H9 (cell line): ENCODE measurements around the gene PPFIBP1. TPM values are rescaled to one million over a fixed set of nuclear protein-coding genes. Genes with fewer than 3 reads are reported as not detected.

Experiments
- DNase-seq: peaks from one replicate; pipeline ENCODE4 v3.0.0-alpha.2; 2017
- H2AFZ ChIP-seq: one replicate; pipeline ENCODE4 v1.6.1; 2013; ENCODE audit warnings: mild to moderate bottlenecking, low read length, control low read depth, moderate library complexity
- H2AK5ac ChIP-seq: 2 replicates; pipeline ENCODE4 v1.6.1; 2013; ENCODE audit warnings: low read length, control low read depth, mixed read lengths; ENCODE audit not compliant: insufficient read length
- H2BK120ac ChIP-seq: one replicate; pipeline ENCODE4 v1.6.1; 2013; ENCODE audit warnings: low read depth, mild to moderate bottlenecking, low read length, control low read depth, inconsistent platforms; ENCODE audit not compliant: poor library complexity, severe bottlenecking
- H2BK12ac ChIP-seq: 2 replicates; pipeline ENCODE4 v1.6.1; 2013; ENCODE audit warnings: low read length, control low read depth, mixed read lengths, low read depth; ENCODE audit not compliant: insufficient read length
- H2BK15ac ChIP-seq: 2 replicates; pipeline ENCODE4 v1.6.1; 2013; ENCODE audit warnings: low read depth, low read length, control low read depth
- H2BK20ac ChIP-seq: one replicate; pipeline ENCODE4 v1.6.1; 2013; ENCODE audit warnings: low read depth, mild to moderate bottlenecking, low read length, control low read depth, inconsistent platforms; ENCODE audit not compliant: poor library complexity, severe bottlenecking
- H2BK5ac ChIP-seq: 2 replicates; pipeline ENCODE4 v1.6.1; 2013; ENCODE audit warnings: low read length, control low read depth, mixed read lengths; ENCODE audit not compliant: insufficient read length
- H3K14ac ChIP-seq: 2 replicates; pipeline ENCODE4 v1.6.1; 2013; ENCODE audit warnings: low read length, control low read depth; ENCODE audit not compliant: insufficient read depth
- H3K18ac ChIP-seq: 2 replicates; pipeline ENCODE4 v1.6.1; 2013; ENCODE audit warnings: low read depth, mild to moderate bottlenecking, mixed read lengths, low read length, control low read depth; ENCODE audit not compliant: insufficient read length
- H3K23ac ChIP-seq: 2 replicates; pipeline ENCODE4 v1.6.1; 2013; ENCODE audit warnings: low read length, control low read depth, mixed read lengths, low read depth; ENCODE audit not compliant: insufficient read length
- H3K23me2 ChIP-seq: 2 replicates; pipeline ENCODE4 v1.6.1; 2013; ENCODE audit warnings: low read depth, mild to moderate bottlenecking, mixed read lengths, low read length, control low read depth; ENCODE audit not compliant: insufficient read length, poor library complexity, severe bottlenecking
- H3K27ac ChIP-seq: 2 replicates; pipeline ENCODE4 v1.5.1; 2013; ENCODE audit warnings: low read length, control low read depth, mixed read lengths, low read depth; ENCODE audit not compliant: insufficient read length
- H3K27me3 ChIP-seq: 2 replicates; pipeline ENCODE4 v1.6.1; 2013; ENCODE audit warnings: low read length, control low read depth, inconsistent platforms; ENCODE audit not compliant: insufficient read depth
- H3K4ac ChIP-seq: 2 replicates; pipeline ENCODE4 v1.6.1; 2013; ENCODE audit warnings: low read depth, mild to moderate bottlenecking, control low read depth, inconsistent platforms, low read length, moderate library complexity
- H3K4me1 ChIP-seq: 2 replicates; pipeline ENCODE4 v1.6.1; 2013; ENCODE audit warnings: low read length, control low read depth, inconsistent platforms; ENCODE audit not compliant: insufficient read depth
- H3K4me2 ChIP-seq: 2 replicates; pipeline ENCODE4 v1.6.1; 2013; ENCODE audit warnings: low read length, control low read depth, mixed read lengths; ENCODE audit not compliant: insufficient read length, insufficient read depth
- H3K56ac ChIP-seq: 2 replicates; pipeline ENCODE4 v1.6.1; 2013; ENCODE audit warnings: low read depth, mild to moderate bottlenecking, mixed read lengths, low read length, control low read depth; ENCODE audit not compliant: insufficient read length
- H3K79me1 ChIP-seq: 2 replicates; pipeline ENCODE4 v1.6.1; 2013; ENCODE audit warnings: low read depth, mild to moderate bottlenecking, moderate library complexity, low read length, control low read depth, inconsistent platforms; ENCODE audit not compliant: insufficient read depth, poor library complexity, severe bottlenecking
- H3K79me2 ChIP-seq: 2 replicates; pipeline ENCODE4 v1.6.1; 2013; ENCODE audit warnings: low read length, control low read depth, inconsistent platforms; ENCODE audit not compliant: insufficient read depth
- H3K9ac ChIP-seq: 2 replicates; pipeline ENCODE4 v1.6.1; 2013; ENCODE audit warnings: low read length, control low read depth, mixed read lengths; ENCODE audit not compliant: insufficient read length; ENCODE audit errors: extremely low read depth
- H3K9me3 ChIP-seq: one replicate; pipeline ENCODE4 v1.6.1; 2013; ENCODE audit warnings: low read depth, low read length, inconsistent platforms; ENCODE audit not compliant: control insufficient read depth
- H3T11ph ChIP-seq: one replicate; pipeline ENCODE4 v1.6.1; 2013; ENCODE audit warnings: mild to moderate bottlenecking, low read length, control low read depth, inconsistent platforms
- H4K20me1 ChIP-seq: one replicate; pipeline ENCODE4 v1.6.1; 2013; ENCODE audit not compliant: control insufficient read depth, insufficient read length, insufficient read depth
- H4K5ac ChIP-seq: 2 replicates; pipeline ENCODE4 v1.6.1; 2013; ENCODE audit warnings: low read depth, mild to moderate bottlenecking, mixed read lengths, low read length, control low read depth; ENCODE audit not compliant: insufficient read length
- H4K8ac ChIP-seq: replicated peaks from 2 replicates; pipeline ENCODE4 v1.6.1; 2013; ENCODE audit warnings: low read length, control low read depth, mixed read lengths, low read depth; ENCODE audit not compliant: insufficient read length
- H4K91ac ChIP-seq: 2 replicates; pipeline ENCODE4 v1.6.1; 2013; ENCODE audit warnings: low read depth, mild to moderate bottlenecking, moderate library complexity, mixed read lengths, low read length, control low read depth; ENCODE audit not compliant: insufficient read length
- H3K27ac Mint-ChIP-seq, 3 experiments: 2 replicates in 2 of 3; 3 replicates in 1 of 3; pipeline ENCODE4 v1.8.0; 2020 to 2021; ENCODE audit warnings: mixed read lengths in 3 of 3, mild to moderate bottlenecking in 1 of 3, moderate library complexity in 1 of 3
- H3K27me3 Mint-ChIP-seq: 2 replicates; pipeline ENCODE4 v1.8.0; 2021; ENCODE audit warnings: low read depth, mild to moderate bottlenecking, moderate library complexity, mixed read lengths
- H3K36me3 Mint-ChIP-seq, 3 experiments: 2 replicates in 2 of 3; 3 replicates in 1 of 3; pipeline ENCODE4 v1.8.0; 2020 to 2021; ENCODE audit warnings: low read depth in 3 of 3, mixed read lengths in 3 of 3; ENCODE audit not compliant: insufficient read depth in 1 of 3
- H3K4me1 Mint-ChIP-seq, 2 experiments: 2 replicates each; pipeline ENCODE4 v1.8.0; 2020; ENCODE audit warnings: mixed read lengths in 2 of 2
- H3K4me3 Mint-ChIP-seq, 2 experiments: 2 replicates in 1 of 2; 3 replicates in 1 of 2; pipeline ENCODE4 v1.8.0; 2020 to 2021; ENCODE audit warnings: mild to moderate bottlenecking in 2 of 2, mixed read lengths in 2 of 2, moderate library complexity in 1 of 2
- H3K9me3 Mint-ChIP-seq, 2 experiments: 2 replicates in 1 of 2; 3 replicates in 1 of 2; pipeline ENCODE4 v1.8.0; 2020; ENCODE audit warnings: mild to moderate bottlenecking in 2 of 2, mixed read lengths in 2 of 2, moderate library complexity in 1 of 2
- CTCF ChIP-seq: fragments of 200-600 bp; sonication (generic); conservative IDR thresholded peaks from 3 replicates; pipeline ENCODE4 v1.8.0; 2021; ENCODE audit warnings: antibody characterized with exemption, mild to moderate bottlenecking
- WGBS: extraction: QIAGEN DNeasy Blood & Tissue Kit; methylation state at CpG from one replicate; pipeline ENCODE4 v1.1.7; 2013; ENCODE audit warnings: missing lambda C conversion rate, low lambda C conversion rate, mixed read lengths; ENCODE audit not compliant: insufficient read length; ENCODE audit errors: extremely low coverage; 5-methylcytosine and 5-hydroxymethylcytosine counted together
- total RNA-seq: library from RNA; stranded (reverse); gene quantifications from 2 replicates; pipeline ENCODE4 v1.2.1, GENCODE V29; 2021

The PPFIBP1 gene
- total RNA-seq, 1 experiment from 2014 or later: 29.2 TPM

GRCh38 chr12:27551172-27551840 lies 27.3 kb downstream of the PPFIBP1 start:
- Histone ChIP-seq H3K18ac (no peak overlapping the region), H3K79me1 (no peaks in the 10 kb centered on the region), H4K8ac (no peak overlapping the region), H2BK20ac (no peak overlapping the region), H4K20me1 (no peaks in the 10 kb centered on the region), H3K4ac (no peak overlapping the region), H3K79me2 (no peaks in the 10 kb centered on the region), H3K23me2 (no peaks in the 10 kb centered on the region), H2BK12ac (no peak overlapping the region), H3K9me3 (no peaks in the 10 kb centered on the region), H3K27me3 (no peaks in the 10 kb centered on the region), H2AK5ac (no peak overlapping the region), H3K4me1 (no peaks in the 10 kb centered on the region; the same call in 1 of the 2 replicates), H3K56ac (no peak overlapping the region), H2BK120ac (no peak overlapping the region), H3K14ac (no peak overlapping the region), H3K23ac (no peak overlapping the region), H4K5ac (no peak overlapping the region), H2BK15ac (no peak overlapping the region), H3K27ac (no peak overlapping the region), H4K91ac (no peak overlapping the region), H3K4me2 (no peak overlapping the region), H3T11ph (no peak overlapping the region), H2BK5ac (no peak overlapping the region), H2AFZ (no peak overlapping the region), H3K9ac (no peak overlapping the region)
- no peak overlapping the region for H3K4me3 Mint-ChIP-seq
- H3K9me3 Mint-ChIP-seq: no peaks in the 10 kb centered on the region
- TF ChIP-seq CTCF: no peak
- no CpG with 5 or more reads among the region's 9 CpGs for WGBS
- H3K27me3 Mint-ChIP-seq: peaks cover 1% of the 10 kb centered on the region; the same call in 1 of the 2 replicates
- H3K36me3 Mint-ChIP-seq: no peaks in the 10 kb centered on the region
- peaks cover 29 to 45% of the 10 kb centered on the region in 2 experiments for H3K4me1 Mint-ChIP-seq
- no peak for DNase-seq
- no peak overlapping the region for H3K27ac Mint-ChIP-seq
